Measurements from ENCODE around the gene FBXL17. TPM values are rescaled to one million over a fixed set of nuclear protein-coding genes. Genes with fewer than 3 reads are reported as not detected.

The FBXL17 gene
- total and polyA plus RNA-seq, 4 donors: 2.1 to 14.1 (median 6.3) TPM

DNA sequence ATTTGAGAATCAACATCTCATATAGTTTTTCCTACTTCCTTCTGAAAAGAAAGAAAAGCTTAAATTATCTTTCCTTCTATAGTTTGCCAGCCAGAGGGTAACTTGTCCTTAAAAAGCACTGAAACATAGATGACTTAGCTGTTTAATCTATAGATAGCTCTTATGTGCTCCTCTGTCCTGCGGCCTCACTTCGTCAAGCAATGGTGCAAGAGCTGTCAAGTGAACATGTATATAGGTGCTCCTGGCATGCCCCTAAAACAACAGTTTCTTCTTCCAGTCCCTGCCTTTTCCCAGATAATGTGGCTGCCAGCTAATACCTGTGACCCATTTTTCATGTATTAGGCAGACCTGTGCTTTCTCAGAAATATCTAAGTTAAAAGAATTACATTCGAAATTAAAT is 423.5 kb downstream of the FBXL17 start:
- no peaks in the 10 kb centered on the region for H3K27me3 ChIP-seq (ENCODE audit: control insufficient read depth in 4 of 4, insufficient read depth in 4 of 4, low read length in 3 of 4)
- no peak overlapping the region for H3K9ac ChIP-seq (ENCODE audit: low read depth in 1 of 2, low read length in 2 of 2)
- 94% methylated on average over 3 of the region's 3 CpGs for WGBS
- DNase-seq (ENCODE audit: low spot score): no peak
- no peaks in the 10 kb centered on the region for H3K9me3 ChIP-seq (ENCODE audit: control insufficient read depth in 4 of 4, low read length in 3 of 4)
- H3K4me1 ChIP-seq (ENCODE audit: control insufficient read depth in 4 of 4, insufficient read depth in 4 of 4, low read length in 3 of 4): no peaks in the 10 kb centered on the region
- no peaks in the 10 kb centered on the region for H3K36me3 ChIP-seq (ENCODE audit: control insufficient read depth in 4 of 4, insufficient read depth in 3 of 4, low read depth in 1 of 4, low read length in 3 of 4)
- TF ChIP-seq NR2F2 (IDR thresholded peaks at IDR 0.05) (no peak), RAD21 (IDR thresholded peaks at IDR 0.05) (no peak), GABPA (IDR thresholded peaks at IDR 0.05 in 1 of 2, conservative IDR thresholded peaks at IDR 0.05 in 1 of 2) (no peak), FOXA1 (IDR thresholded peaks at IDR 0.05) (no peak), SP1 (IDR thresholded peaks at IDR 0.05) (no peak), JUND (IDR thresholded peaks at IDR 0.05) (no peak), YY1 (IDR thresholded peaks at IDR 0.05) (no peak), HNF4A (conservative IDR thresholded peaks at IDR 0.05) (no peak), HNF4G (IDR thresholded peaks at IDR 0.05) (no peak), EGR1 (IDR thresholded peaks at IDR 0.05; ENCODE audit: low read depth in 2 of 2) (no peak)
- TF ChIP-seq, protein P1, sequence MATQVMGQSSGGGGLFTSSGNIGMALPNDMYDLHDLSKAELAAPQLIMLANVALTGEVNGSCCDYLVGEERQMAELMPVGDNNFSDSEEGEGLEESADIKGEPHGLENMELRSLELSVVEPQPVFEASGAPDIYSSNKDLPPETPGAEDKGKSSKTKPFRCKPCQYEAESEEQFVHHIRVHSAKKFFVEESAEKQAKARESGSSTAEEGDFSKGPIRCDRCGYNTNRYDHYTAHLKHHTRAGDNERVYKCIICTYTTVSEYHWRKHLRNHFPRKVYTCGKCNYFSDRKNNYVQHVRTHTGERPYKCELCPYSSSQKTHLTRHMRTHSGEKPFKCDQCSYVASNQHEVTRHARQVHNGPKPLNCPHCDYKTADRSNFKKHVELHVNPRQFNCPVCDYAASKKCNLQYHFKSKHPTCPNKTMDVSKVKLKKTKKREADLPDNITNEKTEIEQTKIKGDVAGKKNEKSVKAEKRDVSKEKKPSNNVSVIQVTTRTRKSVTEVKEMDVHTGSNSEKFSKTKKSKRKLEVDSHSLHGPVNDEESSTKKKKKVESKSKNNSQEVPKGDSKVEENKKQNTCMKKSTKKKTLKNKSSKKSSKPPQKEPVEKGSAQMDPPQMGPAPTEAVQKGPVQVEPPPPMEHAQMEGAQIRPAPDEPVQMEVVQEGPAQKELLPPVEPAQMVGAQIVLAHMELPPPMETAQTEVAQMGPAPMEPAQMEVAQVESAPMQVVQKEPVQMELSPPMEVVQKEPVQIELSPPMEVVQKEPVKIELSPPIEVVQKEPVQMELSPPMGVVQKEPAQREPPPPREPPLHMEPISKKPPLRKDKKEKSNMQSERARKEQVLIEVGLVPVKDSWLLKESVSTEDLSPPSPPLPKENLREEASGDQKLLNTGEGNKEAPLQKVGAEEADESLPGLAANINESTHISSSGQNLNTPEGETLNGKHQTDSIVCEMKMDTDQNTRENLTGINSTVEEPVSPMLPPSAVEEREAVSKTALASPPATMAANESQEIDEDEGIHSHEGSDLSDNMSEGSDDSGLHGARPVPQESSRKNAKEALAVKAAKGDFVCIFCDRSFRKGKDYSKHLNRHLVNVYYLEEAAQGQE (IDR thresholded peaks at IDR 0.05): no peak
- TF ChIP-seq, protein P2, sequence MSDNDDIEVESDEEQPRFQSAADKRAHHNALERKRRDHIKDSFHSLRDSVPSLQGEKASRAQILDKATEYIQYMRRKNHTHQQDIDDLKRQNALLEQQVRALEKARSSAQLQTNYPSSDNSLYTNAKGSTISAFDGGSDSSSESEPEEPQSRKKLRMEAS (IDR thresholded peaks at IDR 0.05): no peak
- H3K27ac ChIP-seq (ENCODE audit: low read depth in 1 of 2, low read length in 2 of 2): no peak overlapping the region
- no peak overlapping the region for H3K4me3 ChIP-seq (ENCODE audit: low read depth in 1 of 3, low read length in 3 of 3)

DNA sequence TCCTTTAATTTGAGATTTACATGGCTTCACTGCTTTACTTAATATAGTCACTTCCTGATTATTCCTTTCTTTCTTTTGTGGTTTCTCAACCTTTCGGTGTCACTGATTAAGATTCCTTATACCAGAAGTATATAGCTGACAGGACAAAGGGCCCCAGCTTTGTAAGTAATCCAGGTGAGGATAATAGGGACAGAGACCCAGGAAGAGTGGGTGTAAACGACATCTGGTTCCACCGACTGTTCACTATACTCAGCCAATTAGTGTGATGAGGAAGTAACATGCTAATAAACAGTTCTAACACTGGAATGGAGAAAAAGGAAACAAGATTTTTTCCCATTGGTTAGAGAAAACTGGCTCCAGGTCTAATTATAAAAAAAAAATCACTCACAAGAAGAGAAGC is 424.8 kb downstream of the FBXL17 start:
- no peak for DNase-seq (ENCODE audit: low spot score)
- Histone ChIP-seq H3K9ac (ENCODE audit: low read depth in 1 of 2, low read length in 2 of 2) (no peak overlapping the region), H3K4me3 (ENCODE audit: low read depth in 1 of 3, low read length in 3 of 3) (no peak overlapping the region), H3K27ac (ENCODE audit: low read depth in 1 of 2, low read length in 2 of 2) (no peak overlapping the region), H3K9me3 (ENCODE audit: control insufficient read depth in 4 of 4, low read length in 3 of 4) (no peaks in the 10 kb centered on the region), H3K4me1 (ENCODE audit: control insufficient read depth in 4 of 4, insufficient read depth in 4 of 4, low read length in 3 of 4) (no peaks in the 10 kb centered on the region), H3K36me3 (ENCODE audit: control insufficient read depth in 4 of 4, insufficient read depth in 3 of 4, low read depth in 1 of 4, low read length in 3 of 4) (no peaks in the 10 kb centered on the region), H3K27me3 (ENCODE audit: control insufficient read depth in 4 of 4, insufficient read depth in 4 of 4, low read length in 3 of 4) (no peaks in the 10 kb centered on the region)
- TF ChIP-seq, protein P3, sequence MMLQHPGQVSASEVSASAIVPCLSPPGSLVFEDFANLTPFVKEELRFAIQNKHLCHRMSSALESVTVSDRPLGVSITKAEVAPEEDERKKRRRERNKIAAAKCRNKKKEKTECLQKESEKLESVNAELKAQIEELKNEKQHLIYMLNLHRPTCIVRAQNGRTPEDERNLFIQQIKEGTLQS (IDR thresholded peaks at IDR 0.05): no peak
- 87% methylated on average over 3 of the region's 3 CpGs for WGBS

DNA sequence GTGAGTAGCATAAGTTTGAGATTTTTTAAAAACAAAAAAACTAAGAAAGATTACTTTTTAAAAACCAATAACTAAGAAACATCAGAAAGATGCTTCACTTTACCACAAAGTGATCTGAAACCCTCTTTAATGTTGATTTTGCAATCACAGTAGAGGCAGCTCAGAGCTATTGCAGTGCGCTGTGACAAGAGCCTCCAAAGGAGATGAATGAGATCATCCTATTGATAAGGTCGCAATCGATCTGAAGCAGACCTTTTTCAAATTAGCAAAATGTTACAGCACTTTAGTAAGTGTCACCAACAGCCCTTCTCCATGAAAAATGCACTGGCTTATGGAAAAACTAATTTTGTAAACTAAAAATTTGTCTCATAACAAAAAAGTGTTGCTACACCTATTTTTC is 426.6 kb downstream of the FBXL17 start:
- Histone ChIP-seq H3K27me3 (ENCODE audit: control insufficient read depth in 4 of 4, insufficient read depth in 4 of 4, low read length in 3 of 4) (no peaks in the 10 kb centered on the region), H3K36me3 (ENCODE audit: control insufficient read depth in 4 of 4, insufficient read depth in 3 of 4, low read depth in 1 of 4, low read length in 3 of 4) (no peaks in the 10 kb centered on the region), H3K4me1 (ENCODE audit: control insufficient read depth in 4 of 4, insufficient read depth in 4 of 4, low read length in 3 of 4) (no peaks in the 10 kb centered on the region), H3K9me3 (ENCODE audit: control insufficient read depth in 4 of 4, low read length in 3 of 4) (no peaks in the 10 kb centered on the region), H3K27ac (ENCODE audit: low read depth in 1 of 2, low read length in 2 of 2) (no peak overlapping the region), H3K9ac (ENCODE audit: low read depth in 1 of 2, low read length in 2 of 2) (no peak overlapping the region), H3K4me3 (ENCODE audit: low read depth in 1 of 3, low read length in 3 of 3) (no peak overlapping the region)
- 75% methylated on average over 3 of the region's 3 CpGs for WGBS
- no peak for DNase-seq (ENCODE audit: low spot score)
- TF ChIP-seq RAD21 (IDR thresholded peaks at IDR 0.05): no peak
- TF ChIP-seq TAF1 (conservative IDR thresholded peaks at IDR 0.05): no peak
- no peak for TF ChIP-seq GABPA (IDR thresholded peaks at IDR 0.05 in 1 of 2, conservative IDR thresholded peaks at IDR 0.05 in 1 of 2)
- TF ChIP-seq, protein P3 (IDR thresholded peaks at IDR 0.05): no peak
- no peak for TF ChIP-seq EGR1 (IDR thresholded peaks at IDR 0.05; ENCODE audit: low read depth in 2 of 2)
- TF ChIP-seq, protein P4, sequence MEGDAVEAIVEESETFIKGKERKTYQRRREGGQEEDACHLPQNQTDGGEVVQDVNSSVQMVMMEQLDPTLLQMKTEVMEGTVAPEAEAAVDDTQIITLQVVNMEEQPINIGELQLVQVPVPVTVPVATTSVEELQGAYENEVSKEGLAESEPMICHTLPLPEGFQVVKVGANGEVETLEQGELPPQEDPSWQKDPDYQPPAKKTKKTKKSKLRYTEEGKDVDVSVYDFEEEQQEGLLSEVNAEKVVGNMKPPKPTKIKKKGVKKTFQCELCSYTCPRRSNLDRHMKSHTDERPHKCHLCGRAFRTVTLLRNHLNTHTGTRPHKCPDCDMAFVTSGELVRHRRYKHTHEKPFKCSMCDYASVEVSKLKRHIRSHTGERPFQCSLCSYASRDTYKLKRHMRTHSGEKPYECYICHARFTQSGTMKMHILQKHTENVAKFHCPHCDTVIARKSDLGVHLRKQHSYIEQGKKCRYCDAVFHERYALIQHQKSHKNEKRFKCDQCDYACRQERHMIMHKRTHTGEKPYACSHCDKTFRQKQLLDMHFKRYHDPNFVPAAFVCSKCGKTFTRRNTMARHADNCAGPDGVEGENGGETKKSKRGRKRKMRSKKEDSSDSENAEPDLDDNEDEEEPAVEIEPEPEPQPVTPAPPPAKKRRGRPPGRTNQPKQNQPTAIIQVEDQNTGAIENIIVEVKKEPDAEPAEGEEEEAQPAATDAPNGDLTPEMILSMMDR (IDR thresholded peaks at IDR 0.05; ENCODE audit: low read depth, low read length, missing input control): no peak
- TF ChIP-seq JUND (IDR thresholded peaks at IDR 0.05): no peak
- TF ChIP-seq, protein P2 (IDR thresholded peaks at IDR 0.05): no peak
- TF ChIP-seq RXRA (IDR thresholded peaks at IDR 0.05): no peak
- no peak for TF ChIP-seq FOXA2 (IDR thresholded peaks at IDR 0.05)
- TF ChIP-seq FOXA1 (IDR thresholded peaks at IDR 0.05): no peak
- TF ChIP-seq, protein P1 (IDR thresholded peaks at IDR 0.05): no peak
- TF ChIP-seq YY1 (IDR thresholded peaks at IDR 0.05): no peak
- no peak for TF ChIP-seq SP1 (IDR thresholded peaks at IDR 0.05)
- no peak for TF ChIP-seq HNF4A (conservative IDR thresholded peaks at IDR 0.05)
- no peak for TF ChIP-seq HNF4G (IDR thresholded peaks at IDR 0.05)

Measured in liver (tissue), 9 donors.